ENCODE results near the gene ACSF3. TPM values are rescaled to one million over a fixed set of nuclear protein-coding genes. Genes with fewer than 3 reads are reported as not detected.
A peak's percentile ranks its signal among the peaks of the same experiment; 100 is the strongest.

ACSF3 gene
- total RNA-seq, 4 donors from 2014 or later = 17.6 to 27.6 (median 21.6) TPM

DNA sequence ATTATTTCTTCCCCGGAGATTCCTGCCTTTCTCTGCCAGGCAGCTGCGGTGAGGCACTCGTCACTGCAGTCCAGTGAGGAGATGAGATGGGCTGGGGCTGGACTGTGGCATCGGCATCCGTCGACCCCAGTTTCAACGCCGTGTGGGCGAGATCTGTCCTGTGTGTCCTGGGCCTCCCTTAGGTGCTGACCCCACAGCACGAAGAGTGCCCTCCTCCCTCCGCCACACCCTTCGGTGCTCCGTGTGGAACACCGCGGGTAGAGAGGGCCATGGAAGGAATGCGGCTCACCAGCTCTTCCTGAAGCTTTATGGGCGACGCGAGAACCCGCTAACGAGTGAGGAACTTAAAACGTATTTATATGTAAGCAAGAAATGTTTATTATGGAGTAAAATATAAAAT, 17.6 kb downstream of the ACSF3 start:
- ATAC-seq (ENCODE audit: low FRiP score) = no peak
- DNase-seq (ENCODE audit: low spot score) = no peak
- TF ChIP-seq CTCF (IDR thresholded peaks at IDR 0.05) = no peak

- DNase-seq (ENCODE audit: low spot score) (no peak), ATAC-seq (ENCODE audit: low FRiP score) (no peak)
- no peak for TF ChIP-seq CTCF (IDR thresholded peaks at IDR 0.05)
Measured at GRCh38 chr16:89112377-89113151, 18.9 kb downstream of the ACSF3 start.

GRCh38 chr16:89113152-89113547, 19.5 kb downstream of the ACSF3 start:
- no peak for TF ChIP-seq CTCF (IDR thresholded peaks at IDR 0.05)
- no peak for ATAC-seq (ENCODE audit: low FRiP score)
- DNase-seq (ENCODE audit: low spot score) = no peak

- DNase-seq (ENCODE audit: low spot score) (no peak), ATAC-seq (ENCODE audit: low FRiP score) (no peak)
- TF ChIP-seq CTCF (IDR thresholded peaks at IDR 0.05) = no peak
Measured at GRCh38 chr16:89113661-89114060, 20.0 kb downstream of the ACSF3 start.

GRCh38 chr16:89114159-89114981, 20.7 kb downstream of the ACSF3 start:
- DNase-seq (ENCODE audit: low spot score) (no peak), ATAC-seq (ENCODE audit: low FRiP score) (no peak)
- no peak for TF ChIP-seq CTCF (IDR thresholded peaks at IDR 0.05)

- ATAC-seq (ENCODE audit: low FRiP score) (no peak), DNase-seq (ENCODE audit: low spot score) (peak; percentile 45)
- TF ChIP-seq CTCF (IDR thresholded peaks at IDR 0.05) = no peak
Measured at GRCh38 chr16:89115216-89115861, 21.7 kb downstream of the ACSF3 start.
